Anterior cingulate cortex (tissue), 58 donors: ENCODE results near the gene NUB1.

Experiments used
- DNase-seq, 58 donors: peaks; one replicate each; lab custom pipeline; 2025; lab: John Stamatoyannopoulos, UW

The NUB1 gene

GRCh38 chr7:151312831-151313809 lies 28.5 kb upstream of the NUB1 start:
- DNase-seq = no peak

GRCh38 chr7:151313857-151314256 lies 27.8 kb upstream of the NUB1 start:
- peak in 40 of 58 donors; percentile 3 to 58 (median 30) for DNase-seq

GRCh38 chr7:151314401-151314800 lies 27.2 kb upstream of the NUB1 start:
- no peak for DNase-seq

- peak in 51 of 58 donors; percentile 6 to 77 (median 37) for DNase-seq
Measured at GRCh38 chr7:151315038-151315655, 26.5 kb upstream of the NUB1 start.

- no peak for DNase-seq
Measured at GRCh38 chr7:151316896-151317295, 24.7 kb upstream of the NUB1 start.

GRCh38 chr7:151317936-151318335 lies 23.7 kb upstream of the NUB1 start:
- no peak for DNase-seq

GRCh38 chr7:151319189-151319588 lies 22.4 kb upstream of the NUB1 start:
- no peak for DNase-seq

- DNase-seq = no peak
Measured at GRCh38 chr7:151320263-151320845, 21.3 kb upstream of the NUB1 start.

- no peak for DNase-seq
Measured at GRCh38 chr7:151321341-151321740, 20.3 kb upstream of the NUB1 start.

- no peak for DNase-seq
Measured at GRCh38 chr7:151322906-151323305, 18.7 kb upstream of the NUB1 start.

GRCh38 chr7:151327022-151327421 lies 14.6 kb upstream of the NUB1 start:
- DNase-seq = no peak

GRCh38 chr7:151327659-151328058 lies 14.0 kb upstream of the NUB1 start:
- no peak for DNase-seq

- DNase-seq = no peak
Measured at GRCh38 chr7:151330181-151330580, 11.4 kb upstream of the NUB1 start.

- no peak for DNase-seq
Measured at GRCh38 chr7:151330661-151331060, 11.0 kb upstream of the NUB1 start.

- no peak for DNase-seq
Measured at GRCh38 chr7:151334628-151335027, 7.0 kb upstream of the NUB1 start.

- DNase-seq = no peak
Measured at GRCh38 chr7:151336027-151336708, 5.4 kb upstream of the NUB1 start.

GRCh38 chr7:151337346-151337745 lies 4.3 kb upstream of the NUB1 start:
- DNase-seq = no peak

GRCh38 chr7:151338809-151339208 lies 2.8 kb upstream of the NUB1 start:
- DNase-seq = no peak

- DNase-seq = no peak
Measured at GRCh38 chr7:151339651-151340382, 1.8 kb upstream of the NUB1 start.

- DNase-seq = no peak
Measured at GRCh38 chr7:151340794-151341356, 737 bp upstream of the NUB1 start.
